Measurements from ENCODE around the gene NGRN.
A peak's percentile ranks its signal among the peaks of the same experiment; 100 is the strongest.

NGRN gene

GRCh38 chr15:90241343-90242192 lies 23.9 kb upstream of the NGRN start:
- no peak for TF ChIP-seq CTCF (IDR thresholded peaks at IDR 0.05)
- Histone ChIP-seq H3K4me3 (ENCODE audit: low read depth in 1 of 2, low read length in 1 of 2) (no peak overlapping the region), H3K4me1 (ENCODE audit: control insufficient read depth in 1 of 2, insufficient read depth in 1 of 2, low read depth in 1 of 2, low read length in 1 of 2) (no peaks in the 10 kb centered on the region), H3K36me3 (peaks cover 6% of the 10 kb centered on the region), H3K27ac (no peak overlapping the region), H3K27me3 (no peaks in the 10 kb centered on the region), H3K9me3 (no peaks in the 10 kb centered on the region)

- H3K36me3 ChIP-seq, result peaks cover 6% of the 10 kb centered on the region
- TF ChIP-seq CTCF (IDR thresholded peaks at IDR 0.05), result no peak
- H3K27me3 ChIP-seq, result no peaks in the 10 kb centered on the region
- no peaks in the 10 kb centered on the region for H3K9me3 ChIP-seq
- H3K27ac ChIP-seq, result no peak overlapping the region
- peaks cover 0 to under 1% of the 10 kb centered on the region in 2 experiments for H3K4me1 ChIP-seq (ENCODE audit: control insufficient read depth in 1 of 2, insufficient read depth in 1 of 2, low read depth in 1 of 2, low read length in 1 of 2)
- no peak overlapping the region for H3K4me3 ChIP-seq (ENCODE audit: low read depth in 1 of 2, low read length in 1 of 2)
These were observed 21.4 kb upstream of the NGRN start for GRCh38 chr15:90243943-90244639.

GRCh38 chr15:90248789-90249202 lies 16.7 kb upstream of the NGRN start:
- Histone ChIP-seq H3K9me3 (no peaks in the 10 kb centered on the region), H3K27ac (no peak overlapping the region), H3K36me3 (no peaks in the 10 kb centered on the region), H3K4me3 (ENCODE audit: low read depth in 1 of 2, low read length in 1 of 2) (peak overlapping the region in 1 of 2 experiments; percentile 49), H3K27me3 (peaks cover 14% of the 10 kb centered on the region), H3K4me1 (ENCODE audit: control insufficient read depth in 1 of 2, insufficient read depth in 1 of 2, low read depth in 1 of 2, low read length in 1 of 2) (peaks cover 4 to 10% of the 10 kb centered on the region in 2 experiments)
- TF ChIP-seq CTCF (IDR thresholded peaks at IDR 0.05), result no peak

GRCh38 chr15:90249203-90249863 lies 16.1 kb upstream of the NGRN start, which contains the start of gene TTLL13:
TTLL13 (plus strand) TSS chr15:90249556; CDS start chr15:90250631, 1,075 bp downstream.
- Histone ChIP-seq H3K4me1 (ENCODE audit: control insufficient read depth in 1 of 2, insufficient read depth in 1 of 2, low read depth in 1 of 2, low read length in 1 of 2) (peaks cover 4 to 10% of the 10 kb centered on the region in 2 experiments), H3K27ac (no peak within 1 kb of the TSS), H3K4me3 (ENCODE audit: low read depth in 1 of 2, low read length in 1 of 2) (peak within 1 kb of the TSS; percentile 49 to 60), H3K27me3 (peaks cover 14% of the 10 kb centered on the region), H3K36me3 (no peaks in the 10 kb centered on the region), H3K9me3 (no peaks in the 10 kb centered on the region)
- no peak for TF ChIP-seq CTCF (IDR thresholded peaks at IDR 0.05)

GRCh38 chr15:90257776-90258175 lies 7.7 kb upstream of the NGRN start:
- TF ChIP-seq CTCF (IDR thresholded peaks at IDR 0.05), result no peak

More at GRCh38 chr15:90257776-90258175, 7.7 kb upstream of the NGRN start:
- no peak overlapping the region for H3K4me3 ChIP-seq (ENCODE audit: low read depth in 1 of 2, low read length in 1 of 2)
- no peaks in the 10 kb centered on the region for H3K27me3 ChIP-seq
- H3K27ac ChIP-seq, result no peak overlapping the region
- H3K4me1 ChIP-seq (ENCODE audit: control insufficient read depth in 1 of 2, insufficient read depth in 1 of 2, low read depth in 1 of 2, low read length in 1 of 2), result no peaks in the 10 kb centered on the region
- H3K36me3 ChIP-seq, result no peaks in the 10 kb centered on the region
- no peaks in the 10 kb centered on the region for H3K9me3 ChIP-seq

Data from neutrophil (primary cell).